Epithelial cell of proximal tubule (primary cell): ENCODE results near the gene NAA50. TPM values are rescaled to one million over a fixed set of nuclear protein-coding genes. Genes with fewer than 3 reads are reported as not detected.

Experiments
- DNase-seq: peaks from one replicate; pipeline ENCODE4 v3.0.0-alpha.2; 2011; ENCODE audit warnings: low read depth
- H3K4me3 ChIP-seq: 2 replicates; pipeline ENCODE4 v1.5.1; 2011; ENCODE audit warnings: low read depth, mild to moderate bottlenecking, low read length
- total RNA-seq: library from RNA; depleted of rRNA; stranded (reverse); fragments of >200 nt; gene quantifications from 2 replicates; pipeline ENCODE4 v1.2.3, GENCODE V29; 2015
- TF ChIP-seq, protein P1 (sequence below): conservative IDR thresholded peaks from 2 replicates; pipeline ENCODE4 v1.5.1; 2012; ENCODE audit warnings: low read depth, mild to moderate bottlenecking, low read length

The NAA50 gene
- total RNA-seq, 1 donor from 2014 or later: 135 TPM

DNA sequence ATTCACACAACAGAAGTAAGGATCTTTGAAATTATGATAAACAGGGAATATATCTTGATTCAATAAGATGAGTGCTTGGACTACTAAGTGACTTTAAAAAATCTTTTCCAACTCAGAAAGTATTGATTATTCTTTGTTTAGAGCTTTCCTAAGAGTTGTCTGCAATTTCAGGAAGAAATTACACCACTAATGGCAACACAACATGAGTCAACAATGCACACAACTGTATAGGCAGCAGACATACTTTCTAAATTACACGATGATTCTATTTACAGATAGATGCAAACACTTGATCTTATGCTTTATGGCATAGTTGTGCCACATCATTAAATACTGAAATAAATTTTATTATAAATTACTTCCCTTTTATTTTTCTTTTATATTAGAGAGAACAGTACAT lies 4.4 kb downstream of the NAA50 start:
- no peak for DNase-seq
- TF ChIP-seq, protein P1, sequence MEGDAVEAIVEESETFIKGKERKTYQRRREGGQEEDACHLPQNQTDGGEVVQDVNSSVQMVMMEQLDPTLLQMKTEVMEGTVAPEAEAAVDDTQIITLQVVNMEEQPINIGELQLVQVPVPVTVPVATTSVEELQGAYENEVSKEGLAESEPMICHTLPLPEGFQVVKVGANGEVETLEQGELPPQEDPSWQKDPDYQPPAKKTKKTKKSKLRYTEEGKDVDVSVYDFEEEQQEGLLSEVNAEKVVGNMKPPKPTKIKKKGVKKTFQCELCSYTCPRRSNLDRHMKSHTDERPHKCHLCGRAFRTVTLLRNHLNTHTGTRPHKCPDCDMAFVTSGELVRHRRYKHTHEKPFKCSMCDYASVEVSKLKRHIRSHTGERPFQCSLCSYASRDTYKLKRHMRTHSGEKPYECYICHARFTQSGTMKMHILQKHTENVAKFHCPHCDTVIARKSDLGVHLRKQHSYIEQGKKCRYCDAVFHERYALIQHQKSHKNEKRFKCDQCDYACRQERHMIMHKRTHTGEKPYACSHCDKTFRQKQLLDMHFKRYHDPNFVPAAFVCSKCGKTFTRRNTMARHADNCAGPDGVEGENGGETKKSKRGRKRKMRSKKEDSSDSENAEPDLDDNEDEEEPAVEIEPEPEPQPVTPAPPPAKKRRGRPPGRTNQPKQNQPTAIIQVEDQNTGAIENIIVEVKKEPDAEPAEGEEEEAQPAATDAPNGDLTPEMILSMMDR: no peak
- no peak overlapping the region for H3K4me3 ChIP-seq

DNA sequence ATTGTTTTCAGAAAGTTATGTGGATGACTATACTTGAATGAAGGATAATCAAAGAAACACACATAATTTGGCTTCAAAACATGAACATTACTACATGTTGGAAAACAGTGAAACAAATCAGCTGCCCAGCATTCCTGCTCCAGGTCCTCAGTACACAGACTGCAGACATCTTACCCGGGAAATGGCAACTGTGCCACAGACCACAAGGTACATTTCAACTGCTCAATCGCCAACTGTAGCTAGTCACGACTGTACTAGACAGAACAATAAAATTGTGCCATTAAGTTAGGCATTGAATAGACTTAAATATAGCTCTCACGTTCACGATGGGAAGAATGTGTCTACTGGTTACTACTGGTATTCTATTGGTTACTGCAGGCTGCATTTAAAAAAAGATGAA lies 5.0 kb downstream of the NAA50 start:
- H3K4me3 ChIP-seq: no peak overlapping the region
- TF ChIP-seq, protein P1: no peak
- no peak for DNase-seq

DNA sequence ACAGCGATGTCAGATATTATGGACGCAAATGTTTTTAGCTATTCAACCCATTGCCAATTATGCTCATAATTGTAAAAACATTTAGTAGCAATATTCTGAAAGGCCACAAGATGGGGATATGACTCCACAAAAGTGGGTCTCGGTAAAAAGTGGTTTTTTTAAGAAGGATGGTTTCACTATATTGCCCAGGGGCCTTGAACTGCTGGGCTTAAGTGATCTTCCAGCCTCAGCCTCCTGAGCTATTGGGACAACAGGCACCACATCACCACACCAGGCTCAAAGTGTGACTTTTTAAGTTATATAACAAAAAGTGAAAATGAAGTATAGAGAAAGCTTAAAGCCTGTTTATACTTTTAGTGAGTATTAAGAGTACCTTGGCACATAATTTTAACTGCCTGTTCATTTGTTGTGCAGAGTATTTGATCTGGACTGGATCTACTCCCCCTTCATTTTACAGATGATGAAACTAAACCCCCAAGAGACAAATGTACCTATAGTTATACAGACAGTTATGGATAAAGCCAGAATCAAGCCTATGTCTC lies 9.4 kb downstream of the NAA50 start:
- no peak overlapping the region for H3K4me3 ChIP-seq
- TF ChIP-seq, protein P1: peak; percentile 65
- no peak for DNase-seq

DNA sequence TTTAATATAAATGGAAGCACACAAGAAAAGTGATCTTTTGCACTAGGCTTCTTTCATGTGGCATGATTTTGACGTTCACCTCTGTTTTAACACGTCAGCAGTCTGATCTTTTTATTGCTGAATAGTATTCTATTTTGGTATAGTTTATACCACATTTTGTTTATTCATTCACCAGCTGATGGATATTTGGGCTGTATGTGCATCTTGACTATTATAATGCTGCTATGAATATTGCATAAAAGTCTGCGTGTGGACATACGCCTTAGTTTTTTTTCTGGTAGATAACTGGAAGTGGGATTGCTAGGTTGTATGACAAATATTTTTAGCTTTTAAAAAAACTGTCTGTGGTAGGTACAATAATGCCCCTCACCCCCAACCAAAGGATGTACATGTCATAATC lies 14.4 kb downstream of the NAA50 start:
- H3K4me3 ChIP-seq: no peak overlapping the region
- TF ChIP-seq, protein P1: no peak
- no peak for DNase-seq

DNA sequence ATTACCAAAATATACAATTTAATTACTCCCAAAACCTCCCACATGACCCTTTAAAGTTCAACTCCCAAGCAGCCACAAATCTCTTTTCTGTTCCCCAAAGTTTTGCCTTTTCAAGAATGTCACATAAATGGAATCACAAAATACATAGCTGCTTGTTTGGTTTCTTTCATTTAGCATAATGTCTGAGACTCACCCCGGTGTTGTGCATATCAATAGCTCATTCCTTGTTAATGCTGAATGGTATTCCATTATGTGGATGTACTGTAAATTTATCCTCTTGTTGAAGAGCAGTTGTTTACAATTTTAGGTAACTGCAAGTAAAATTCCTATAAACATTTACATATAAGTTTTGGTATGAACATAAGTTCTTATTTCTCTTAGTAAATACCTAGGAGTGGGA lies 15.5 kb downstream of the NAA50 start:
- H3K4me3 ChIP-seq: no peak overlapping the region
- no peak for DNase-seq
- TF ChIP-seq, protein P1: no peak

DNA sequence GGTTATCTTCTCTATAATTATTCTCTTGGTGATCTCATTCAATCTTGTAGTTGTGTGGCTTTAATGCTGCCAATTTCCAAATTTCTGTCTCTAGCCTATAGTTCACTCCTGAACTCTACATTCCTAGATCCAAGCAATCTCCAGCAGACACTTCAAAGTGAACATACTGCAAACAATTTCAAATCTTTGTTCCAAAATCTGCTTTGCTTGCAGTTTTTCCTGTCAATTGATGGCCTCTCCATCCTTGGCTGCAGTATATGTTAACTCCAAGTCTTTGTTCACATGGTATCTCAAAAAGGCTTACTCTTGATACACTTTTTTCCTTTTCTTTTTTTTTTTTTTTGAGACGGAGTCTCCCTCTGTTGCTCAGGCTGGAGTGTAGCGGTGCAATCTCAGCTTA lies 17.4 kb downstream of the NAA50 start:
- TF ChIP-seq, protein P1: no peak
- DNase-seq: no peak
- H3K4me3 ChIP-seq: no peak overlapping the region

DNA sequence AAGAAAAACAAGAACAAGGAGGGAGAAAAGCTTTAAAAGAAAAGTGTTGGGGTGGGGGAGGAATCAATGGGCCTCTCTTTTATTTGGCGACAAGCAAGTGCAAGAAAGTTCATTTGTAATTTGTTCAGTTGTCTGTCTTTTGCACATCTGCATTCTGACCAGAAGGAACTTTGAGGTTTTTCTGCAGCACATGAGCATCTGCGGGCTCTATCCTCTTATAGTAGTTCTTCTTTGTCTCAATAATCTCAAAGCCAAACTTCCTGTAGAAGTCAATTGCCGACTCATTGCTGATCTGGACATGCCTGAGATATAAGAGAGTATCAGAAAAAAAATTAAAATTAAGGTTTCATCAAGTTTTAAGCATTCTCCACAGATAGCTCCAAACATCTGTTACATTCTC lies 24.4 kb downstream of the NAA50 start:
- H3K4me3 ChIP-seq: no peak overlapping the region
- DNase-seq: no peak
- TF ChIP-seq, protein P1: no peak
